ENCODE results near the gene NALF2. TPM values are rescaled to one million over a fixed set of nuclear protein-coding genes. Genes with fewer than 3 reads are reported as not detected.

NALF2 gene
- total and polyA plus RNA-seq, 7 donors = under 0.01 to 0.54 (median 0.23) TPM; not detected in 2

Other genes with a start within 250 kb of the NALF2 start
- gene EDA, start 111.8 kb downstream of the NALF2 start, total RNA-seq = 1 to 10 TPM; 3.6 to 6.4 (median 4.1) TPM
- 1 to 10 TPM in 2 of 3 donors, under 1 TPM in 1; 0.82 to 1.4 (median 1.2) TPM for gene EDA, start 111.8 kb downstream of the NALF2 start, polyA plus RNA-seq